Thyroid gland (tissue), 4 donors: ENCODE results near the gene ZNF76.

Experiments used
- POLR2A ChIP-seq, 2 donors: fragments of 450-650 bp; IDR thresholded peaks; one replicate each; pipeline ENCODE4 v1.6.1; 2017; ENCODE audit warnings: antibody characterized with exemption in 2 of 2, mild to moderate bottlenecking in 2 of 2, moderate library complexity in 1 of 2
- TF ChIP-seq, protein P1 (sequence below), 6 experiments: fragments of 200-600 bp in 3 of 6; fragments of 450-650 bp in 3 of 6; sonication (generic) in 3 of 6; IDR thresholded peaks; one replicate each; pipeline ENCODE4 v1.5.1; 2016 to 2019; ENCODE audit warnings: antibody characterized with exemption in 6 of 6, mild to moderate bottlenecking in 2 of 6, inconsistent platforms in 1 of 6, moderate library complexity in 1 of 6

DNA sequence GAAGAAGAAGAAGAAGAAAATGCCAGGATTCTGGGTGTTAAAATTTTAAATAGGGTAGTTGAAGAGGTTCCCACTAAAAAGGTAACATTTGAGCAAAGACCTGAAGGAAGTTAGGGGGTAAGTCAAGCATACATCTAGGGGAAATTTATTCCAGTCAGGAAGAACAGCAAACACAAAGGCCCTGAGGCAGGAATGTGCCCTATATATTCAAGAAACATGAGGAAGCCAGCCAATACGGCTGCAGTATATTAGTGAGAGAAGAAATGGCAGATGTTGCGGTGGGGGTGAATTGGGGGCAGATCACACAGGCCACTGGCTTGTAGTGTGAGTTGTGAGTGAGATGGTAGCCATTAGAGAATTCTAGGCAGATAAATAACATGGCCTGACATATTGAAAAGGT is 6.0 kb downstream of the ZNF76 start:
- TF ChIP-seq, protein P1, sequence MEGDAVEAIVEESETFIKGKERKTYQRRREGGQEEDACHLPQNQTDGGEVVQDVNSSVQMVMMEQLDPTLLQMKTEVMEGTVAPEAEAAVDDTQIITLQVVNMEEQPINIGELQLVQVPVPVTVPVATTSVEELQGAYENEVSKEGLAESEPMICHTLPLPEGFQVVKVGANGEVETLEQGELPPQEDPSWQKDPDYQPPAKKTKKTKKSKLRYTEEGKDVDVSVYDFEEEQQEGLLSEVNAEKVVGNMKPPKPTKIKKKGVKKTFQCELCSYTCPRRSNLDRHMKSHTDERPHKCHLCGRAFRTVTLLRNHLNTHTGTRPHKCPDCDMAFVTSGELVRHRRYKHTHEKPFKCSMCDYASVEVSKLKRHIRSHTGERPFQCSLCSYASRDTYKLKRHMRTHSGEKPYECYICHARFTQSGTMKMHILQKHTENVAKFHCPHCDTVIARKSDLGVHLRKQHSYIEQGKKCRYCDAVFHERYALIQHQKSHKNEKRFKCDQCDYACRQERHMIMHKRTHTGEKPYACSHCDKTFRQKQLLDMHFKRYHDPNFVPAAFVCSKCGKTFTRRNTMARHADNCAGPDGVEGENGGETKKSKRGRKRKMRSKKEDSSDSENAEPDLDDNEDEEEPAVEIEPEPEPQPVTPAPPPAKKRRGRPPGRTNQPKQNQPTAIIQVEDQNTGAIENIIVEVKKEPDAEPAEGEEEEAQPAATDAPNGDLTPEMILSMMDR (IDR thresholded peaks at IDR 0.05): no peak
- no peak for TF ChIP-seq POLR2A (IDR thresholded peaks at IDR 0.05)
